OCI-LY1 (cell line): ENCODE results near the gene CLIC1.

Source experiments
- CTCF ChIP-seq: fragments of 200-600 bp; sonication (generic), shearing (Covaris generic); IDR thresholded peaks from 2 replicates; pipeline ENCODE4 v1.5.1; 2017; ENCODE audit warnings: mild to moderate bottlenecking, antibody characterized with exemption, low read length, moderate library complexity, mixed read lengths
- EZH2 ChIP-seq: fragments of 200-600 bp; sonication (generic), shearing (Covaris generic); IDR thresholded peaks from 2 replicates; pipeline ENCODE4 v1.8.0; 2017; ENCODE audit warnings: borderline replicate concordance, mixed run types, mild to moderate bottlenecking, antibody characterized with exemption, low read length, moderate library complexity, mixed read lengths

- TF ChIP-seq CTCF (no peak), EZH2 (no peak)
Measured at GRCh38 chr6:31740397-31741223, 4.3 kb upstream of the CLIC1 start.
